OCI-LY3 (cell line): ENCODE results near the gene ARHGAP10.

Experiments used
- CTCF ChIP-seq: fragments of 200-600, 300-600 bp; sonication (generic); IDR thresholded peaks from 2 replicates; pipeline ENCODE4 v1.5.1; 2014; ENCODE audit warnings: antibody characterized with exemption, low read length, low read depth
- EZH2phosphoT487 ChIP-seq: fragments of 200-600 bp; shearing (Covaris generic); IDR thresholded peaks from 2 replicates; pipeline ENCODE4 v1.6.1; 2018; ENCODE audit warnings: antibody characterized with exemption, mixed run types, low read depth

- TF ChIP-seq EZH2phosphoT487: no peak
- no peak for TF ChIP-seq CTCF
These were observed 54.6 kb downstream of the ARHGAP10 start for GRCh38 chr4:147786531-147786930.
